ENCODE data around the gene PLXDC2. TPM values are rescaled to one million over a fixed set of nuclear protein-coding genes. Genes with fewer than 3 reads are reported as not detected.

PLXDC2 gene
- total RNA-seq, 1 experiment from 2014 or later, result 38.7 TPM

DNA sequence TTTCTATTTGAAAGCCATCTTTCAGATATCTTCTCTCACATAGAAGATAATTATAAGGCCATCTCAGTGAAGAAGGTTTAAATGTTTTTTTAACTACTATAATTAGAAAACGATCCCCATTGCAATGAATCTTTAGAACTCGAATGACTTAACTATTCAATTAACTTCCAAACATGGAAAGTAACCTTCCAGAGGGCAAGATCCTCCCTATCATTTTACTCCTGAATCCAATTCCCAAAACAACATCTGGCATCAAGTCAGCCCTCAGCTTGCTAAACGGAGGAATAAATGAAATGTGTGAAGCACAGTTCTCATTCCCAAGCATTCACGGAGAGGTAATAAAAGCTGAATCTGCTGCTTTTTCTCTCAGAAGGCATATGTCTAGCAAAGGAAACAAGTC is 293.4 kb downstream of the PLXDC2 start:
- Histone ChIP-seq H3K79me2 (ENCODE audit: insufficient read depth, low read length) (no peaks in the 10 kb centered on the region), H3K18ac (ENCODE audit: insufficient read length, low read depth, low read length) (no peak overlapping the region), H4K91ac (ENCODE audit: insufficient read length, low read depth, low read length) (no peak overlapping the region), H3K4me2 (ENCODE audit: insufficient read depth, insufficient read length, low read length) (no peak overlapping the region), H3K14ac (ENCODE audit: insufficient read depth, low read length) (no peak overlapping the region), H2BK20ac (ENCODE audit: low read depth, low read length, poor library complexity, severe bottlenecking) (no peak overlapping the region), H3K4ac (ENCODE audit: low read depth, low read length) (no peak overlapping the region), H4K20me1 (ENCODE audit: control insufficient read depth, insufficient read depth, insufficient read length) (no peaks in the 10 kb centered on the region), H2AFZ (ENCODE audit: low read length) (no peak overlapping the region), H3K27ac (ENCODE audit: insufficient read length, low read depth, low read length) (no peak overlapping the region), H3K23ac (ENCODE audit: insufficient read length, low read depth, low read length) (no peak overlapping the region), H2AK5ac (ENCODE audit: insufficient read length, low read length) (no peak overlapping the region), H3K9me3 (ENCODE audit: control insufficient read depth, low read depth, low read length) (no peaks in the 10 kb centered on the region), H3K56ac (ENCODE audit: insufficient read length, low read depth, low read length) (no peak overlapping the region), H4K8ac (replicated peaks; ENCODE audit: insufficient read length, low read depth, low read length) (no peak overlapping the region), H3K9ac (ENCODE audit: extremely low read depth, insufficient read length, low read length) (no peak overlapping the region), H3T11ph (ENCODE audit: low read length) (no peak overlapping the region), H2BK15ac (ENCODE audit: low read depth, low read length) (no peak overlapping the region), H2BK120ac (ENCODE audit: low read depth, low read length, poor library complexity, severe bottlenecking) (no peak overlapping the region), H2BK5ac (ENCODE audit: insufficient read length, low read length) (no peak overlapping the region), H3K27me3 (ENCODE audit: insufficient read depth, low read length) (no peaks in the 10 kb centered on the region), H3K23me2 (ENCODE audit: insufficient read length, low read depth, low read length, poor library complexity, severe bottlenecking) (no peaks in the 10 kb centered on the region), H3K79me1 (ENCODE audit: insufficient read depth, low read depth, low read length, poor library complexity, severe bottlenecking) (no peaks in the 10 kb centered on the region), H2BK12ac (ENCODE audit: insufficient read length, low read depth, low read length) (no peak overlapping the region), H3K4me1 (ENCODE audit: insufficient read depth, low read length) (no peaks in the 10 kb centered on the region; the same call in 1 of the 2 replicates), H4K5ac (ENCODE audit: insufficient read length, low read depth, low read length) (no peak overlapping the region)
- Mint-ChIP-seq H3K27me3 (ENCODE audit: low read depth) (peaks cover 2% of the 10 kb centered on the region), H3K27ac (no peak overlapping the region), H3K9me3 (no peaks in the 10 kb centered on the region), H3K36me3 (ENCODE audit: insufficient read depth in 1 of 3, low read depth in 3 of 3) (peaks cover 2 to 15% (median 10%) of the 10 kb centered on the region in 3 experiments), H3K4me3 (no peak overlapping the region), H3K4me1 (peaks cover 10 to 12% of the 10 kb centered on the region in 2 experiments)
- no CpG with 5 or more reads among the region's 4 CpGs for WGBS (ENCODE audit: extremely low coverage, insufficient read length, low lambda C conversion rate)
- TF ChIP-seq, protein P1, sequence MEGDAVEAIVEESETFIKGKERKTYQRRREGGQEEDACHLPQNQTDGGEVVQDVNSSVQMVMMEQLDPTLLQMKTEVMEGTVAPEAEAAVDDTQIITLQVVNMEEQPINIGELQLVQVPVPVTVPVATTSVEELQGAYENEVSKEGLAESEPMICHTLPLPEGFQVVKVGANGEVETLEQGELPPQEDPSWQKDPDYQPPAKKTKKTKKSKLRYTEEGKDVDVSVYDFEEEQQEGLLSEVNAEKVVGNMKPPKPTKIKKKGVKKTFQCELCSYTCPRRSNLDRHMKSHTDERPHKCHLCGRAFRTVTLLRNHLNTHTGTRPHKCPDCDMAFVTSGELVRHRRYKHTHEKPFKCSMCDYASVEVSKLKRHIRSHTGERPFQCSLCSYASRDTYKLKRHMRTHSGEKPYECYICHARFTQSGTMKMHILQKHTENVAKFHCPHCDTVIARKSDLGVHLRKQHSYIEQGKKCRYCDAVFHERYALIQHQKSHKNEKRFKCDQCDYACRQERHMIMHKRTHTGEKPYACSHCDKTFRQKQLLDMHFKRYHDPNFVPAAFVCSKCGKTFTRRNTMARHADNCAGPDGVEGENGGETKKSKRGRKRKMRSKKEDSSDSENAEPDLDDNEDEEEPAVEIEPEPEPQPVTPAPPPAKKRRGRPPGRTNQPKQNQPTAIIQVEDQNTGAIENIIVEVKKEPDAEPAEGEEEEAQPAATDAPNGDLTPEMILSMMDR (conservative IDR thresholded peaks at IDR 0.05), result no peak
- no peak for DNase-seq

Data from H9 (cell line).